HG03045 (cell line): Measurements from ENCODE around the gene HSD17B13.
A peak's percentile ranks its signal among the peaks of the same experiment; 100 is the strongest.
"Not testable (repeated sequence)": the region's sequence is repeated elsewhere in the genome, so short reads cannot be mapped to it uniquely, and the experiment has no call there.

ENCODE experiments used
- ATAC-seq: cut with Tn5 transposase; IDR thresholded peaks from one replicate; pipeline ENCODE4 v1.9.1; 2021; ENCODE audit warnings: mild to moderate bottlenecking, moderate library complexity; ENCODE audit not compliant: unreplicated experiment

The HSD17B13 gene

GRCh38 chr4:87322754-87323153 is at the start of gene HSD17B13:
TSS of gene HSD17B13 (minus strand) at chr4:87322882. CDS start at chr4:87322841, 41 bp downstream.
- no peak for ATAC-seq

- no peak for ATAC-seq
These were observed 47.4 kb upstream of the HSD17B13 start for GRCh38 chr4:87370068-87370467.

DNA sequence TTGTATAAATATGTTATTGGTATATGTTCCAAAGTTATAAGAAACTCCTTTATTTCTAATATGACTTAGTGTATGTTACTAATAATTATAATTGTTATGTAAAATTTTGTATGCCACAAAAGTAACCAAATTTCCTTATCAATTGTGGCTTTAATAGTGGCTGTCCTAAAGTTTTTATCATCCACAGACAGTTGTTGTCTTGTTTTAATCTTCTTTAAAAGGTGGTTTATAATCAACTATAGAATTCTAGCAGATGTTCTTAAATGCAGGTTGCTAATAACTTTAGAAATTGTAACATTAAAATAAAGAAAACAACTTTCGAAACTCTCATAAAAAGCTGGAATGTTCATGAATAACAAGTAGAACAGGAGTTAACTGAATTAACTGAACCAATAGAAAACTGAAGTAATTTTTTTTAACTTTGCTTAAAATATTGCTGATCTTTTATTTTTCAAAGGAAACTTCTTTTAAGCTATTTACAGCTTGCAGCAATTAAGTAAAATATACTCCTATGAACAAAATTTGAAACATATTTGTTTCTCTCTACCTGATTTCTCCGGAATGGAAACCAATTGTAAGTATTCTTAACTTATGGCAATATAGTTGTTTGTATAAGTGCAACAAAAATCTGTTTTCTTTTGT is 44.0 kb upstream of the HSD17B13 start:
- ATAC-seq: no peak

DNA sequence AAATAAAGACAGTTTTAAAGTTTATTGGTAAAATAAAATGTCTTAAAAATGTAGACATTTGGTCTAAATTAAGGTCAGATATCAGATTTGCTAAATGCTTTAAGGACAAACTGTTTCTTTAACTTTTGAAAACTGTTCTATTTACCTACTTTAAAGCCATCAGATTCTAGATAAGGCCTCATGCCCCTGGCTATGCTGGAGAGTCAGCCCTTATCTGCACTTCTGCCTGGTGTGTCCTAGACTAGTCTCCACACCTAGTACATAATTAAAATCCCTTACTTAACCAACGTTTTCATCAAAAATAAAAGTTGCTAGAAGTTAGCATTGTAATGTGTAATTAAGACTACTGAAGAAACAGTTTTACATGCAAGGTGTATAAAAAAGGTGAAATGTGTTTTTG is 42.7 kb upstream of the HSD17B13 start:
- ATAC-seq: no peak

DNA sequence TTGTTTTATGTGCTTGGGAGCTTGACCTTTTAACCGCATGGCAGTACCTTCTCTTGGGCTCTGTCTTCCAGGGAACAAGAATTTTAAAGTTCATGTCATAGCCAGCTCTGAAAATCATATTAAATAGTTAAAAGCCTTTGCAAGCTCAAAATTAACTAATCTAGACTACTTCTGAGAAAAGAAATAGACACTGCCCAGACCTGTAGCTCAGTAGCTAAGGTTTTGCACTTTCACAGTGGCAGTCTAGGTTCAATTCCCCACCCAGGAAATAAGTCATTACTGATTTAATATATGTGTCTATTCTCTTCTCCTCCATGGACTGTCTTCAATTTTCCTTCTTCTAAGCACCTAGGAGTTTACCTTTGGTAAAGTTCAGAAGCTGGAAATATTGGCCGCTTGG is 40.9 kb upstream of the HSD17B13 start:
- no peak for ATAC-seq

DNA sequence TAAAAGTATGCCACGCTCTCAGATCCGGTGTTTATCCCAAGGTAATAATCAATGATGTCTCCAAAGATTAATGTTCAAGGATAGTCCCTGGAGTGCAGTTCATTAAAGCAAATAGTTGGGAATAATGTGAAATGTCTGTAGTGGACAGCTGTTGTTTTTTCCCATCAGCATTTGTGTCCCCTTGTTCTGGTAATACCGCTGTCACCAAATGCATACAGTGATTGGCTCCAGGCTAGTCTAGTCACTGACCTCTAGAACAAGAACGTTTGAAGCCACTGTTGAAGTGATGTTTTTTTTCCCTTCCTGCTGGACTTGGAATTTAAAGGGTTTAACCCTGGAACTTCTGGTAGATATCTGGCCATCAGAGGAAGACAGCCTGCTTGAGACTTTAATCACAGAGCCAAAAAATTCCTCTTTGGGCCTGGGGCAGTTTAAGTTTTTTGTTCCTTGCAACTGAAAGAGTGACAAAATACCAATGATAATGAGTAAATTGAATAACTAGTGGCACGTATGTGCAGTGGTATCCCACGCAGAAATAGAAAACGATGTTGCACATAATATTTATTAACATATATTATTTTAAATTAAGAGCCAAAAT is 37.8 kb upstream of the HSD17B13 start:
- no peak for ATAC-seq

GRCh38 chr4:87359258-87359657 is 36.6 kb upstream of the HSD17B13 start:
- ATAC-seq: no peak

GRCh38 chr4:87356832-87357526 is 34.3 kb upstream of the HSD17B13 start:
- no peak for ATAC-seq

DNA sequence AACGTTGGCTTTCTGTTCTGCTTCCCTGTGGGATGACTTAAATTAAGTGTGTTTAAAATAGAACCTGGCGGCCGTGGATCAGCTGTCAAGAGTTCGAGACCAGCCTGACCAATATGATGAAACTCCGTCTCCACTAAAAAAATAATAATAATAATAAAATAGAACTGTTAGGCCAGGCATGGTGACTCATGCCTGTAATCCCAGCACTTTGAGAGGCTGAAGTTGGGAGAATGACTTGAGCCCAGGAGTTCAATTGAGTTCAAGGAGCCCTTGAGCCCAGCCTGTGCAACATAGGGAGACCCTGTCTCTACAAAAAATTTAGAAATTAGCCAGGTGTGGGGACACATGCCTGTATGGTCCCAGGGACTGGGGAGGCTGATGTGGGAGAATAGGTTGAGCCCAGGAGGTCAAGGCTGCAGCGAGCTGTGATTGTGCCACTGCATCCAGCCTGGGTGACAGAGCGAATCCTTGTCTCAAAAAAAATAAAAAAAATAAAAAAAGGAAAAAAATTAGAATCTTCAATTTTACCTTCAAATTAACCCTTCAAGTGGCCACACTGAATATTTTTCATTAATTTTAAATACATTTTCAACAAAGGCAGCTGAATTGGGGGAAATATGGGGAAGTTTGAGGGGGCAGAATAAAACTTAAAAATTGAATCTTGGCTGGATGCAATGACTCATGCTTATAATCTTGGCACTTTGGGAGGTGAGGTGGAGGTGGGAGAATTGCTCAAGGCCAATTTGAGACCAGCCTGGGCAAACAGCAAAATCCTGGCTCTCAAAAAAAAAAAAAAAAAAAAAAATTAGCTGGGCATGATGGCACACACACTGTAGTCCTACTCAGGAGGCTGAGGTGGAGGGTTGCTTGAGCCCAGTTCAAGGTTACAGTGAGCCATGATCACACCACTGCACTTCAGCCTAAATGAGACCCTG is 31.8 kb upstream of the HSD17B13 start:
- ATAC-seq: peak; percentile 19

GRCh38 chr4:87353592-87353991 is 30.9 kb upstream of the HSD17B13 start:
- peak; percentile 83 for ATAC-seq

- no peak for ATAC-seq
These were observed 22.5 kb upstream of the HSD17B13 start for GRCh38 chr4:87345139-87345538.

DNA sequence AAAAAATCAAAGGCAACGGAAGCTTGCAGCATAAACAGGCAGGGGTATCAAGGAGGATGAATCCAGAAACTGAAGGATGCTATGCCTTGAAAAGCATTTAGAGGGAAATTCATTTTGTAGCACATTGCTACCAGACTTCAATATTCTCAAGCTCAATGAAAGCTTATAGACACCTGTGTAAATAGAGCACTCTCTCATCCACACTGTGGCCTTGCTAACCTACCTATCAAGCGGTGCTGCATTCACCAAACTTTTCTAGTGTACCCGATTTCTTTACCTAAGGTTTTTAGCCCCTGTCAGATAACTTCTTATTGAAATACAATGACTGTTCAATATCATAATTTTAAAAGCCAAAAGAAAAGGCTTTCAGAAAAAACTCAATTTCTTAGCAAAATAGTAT is 20.2 kb upstream of the HSD17B13 start:
- ATAC-seq: no peak

DNA sequence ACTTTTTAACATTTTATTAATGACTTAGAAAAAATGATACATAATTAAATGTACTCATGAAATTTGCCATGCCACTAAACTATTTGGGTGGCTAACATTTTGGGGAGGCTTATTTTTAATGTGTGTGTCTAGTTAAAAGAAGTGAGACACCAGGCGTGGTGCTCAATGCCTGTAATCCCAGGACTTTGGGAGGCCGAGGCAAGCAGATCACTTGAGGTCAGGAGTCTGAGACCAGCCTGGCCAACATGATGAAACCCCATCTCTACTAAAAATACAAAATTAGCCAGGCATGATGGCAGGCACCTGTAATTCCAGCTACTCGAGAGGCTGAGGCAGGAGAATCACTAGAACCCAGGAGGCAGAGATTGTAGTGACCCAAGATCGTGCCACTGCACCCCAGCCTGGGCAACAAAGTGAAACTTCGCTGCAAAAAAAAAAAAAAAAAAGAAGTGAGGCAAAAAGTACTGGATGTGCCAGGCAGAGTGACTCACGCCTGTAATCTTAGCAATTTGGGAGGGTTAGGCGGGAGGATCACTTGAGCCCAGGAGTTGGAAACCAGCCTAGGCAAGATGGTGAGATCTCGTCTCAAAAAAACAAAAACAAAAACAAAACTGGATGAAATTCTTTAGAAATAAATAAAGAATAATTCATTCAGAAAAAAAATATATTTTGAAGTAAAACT is 19.4 kb upstream of the HSD17B13 start:
- not testable (repeated sequence) for ATAC-seq

GRCh38 chr4:87339440-87339839 is 16.8 kb upstream of the HSD17B13 start:
- ATAC-seq: no peak

- ATAC-seq: no peak
These were observed 14.7 kb upstream of the HSD17B13 start for GRCh38 chr4:87337361-87337760.

DNA sequence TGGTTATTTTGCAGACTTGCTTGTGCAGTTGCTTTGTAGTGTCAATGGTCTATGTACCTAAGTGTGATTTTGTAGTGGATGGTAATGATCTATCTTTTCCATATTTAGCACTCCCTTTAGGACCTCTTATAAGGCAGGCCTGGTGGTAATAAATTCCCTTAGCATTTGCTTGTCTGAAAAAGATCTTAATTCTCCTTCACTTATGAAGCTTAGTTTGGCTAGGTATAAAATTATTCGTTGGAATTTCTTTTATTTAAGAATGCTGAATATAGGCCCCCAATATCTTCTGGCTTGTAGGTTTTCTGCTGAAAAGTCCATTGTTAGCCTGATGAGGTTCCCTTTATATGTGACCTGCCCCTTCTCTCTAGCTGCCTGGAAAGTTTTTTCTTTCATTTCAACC is 10.6 kb upstream of the HSD17B13 start:
- ATAC-seq: no peak

- ATAC-seq: no peak
These were observed 8.1 kb upstream of the HSD17B13 start for GRCh38 chr4:87330761-87331160.

- ATAC-seq: no peak
These were observed 4.5 kb upstream of the HSD17B13 start for GRCh38 chr4:87327136-87327535.

GRCh38 chr4:87326460-87326859 is 3.8 kb upstream of the HSD17B13 start:
- ATAC-seq: no peak

DNA sequence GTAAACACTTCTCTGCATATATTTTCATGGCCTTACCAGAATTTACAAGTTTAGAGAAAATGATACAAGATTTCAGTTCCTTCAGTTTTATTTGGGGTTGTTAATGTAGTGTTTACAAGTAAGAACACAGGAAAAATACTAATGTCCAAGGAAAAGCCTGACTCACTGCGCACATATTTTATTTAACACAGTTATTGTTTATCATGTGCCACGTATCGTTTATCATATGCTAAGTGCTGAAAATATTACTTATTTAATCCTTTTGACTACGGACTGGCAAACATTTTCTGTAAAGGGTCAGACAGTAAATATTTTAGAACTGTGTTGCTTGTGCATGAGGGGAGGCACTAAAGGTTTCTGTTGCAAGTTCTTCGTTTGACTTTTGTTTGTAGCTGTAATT is 794 bp downstream of the HSD17B13 start:
- no peak for ATAC-seq

GRCh38 chr4:87317527-87317926 is 5.2 kb downstream of the HSD17B13 start:
- ATAC-seq: no peak
